Muscle of leg (tissue), 11 donors: ENCODE results near the gene SLC35E2B. TPM values are rescaled to one million over a fixed set of nuclear protein-coding genes. Genes with fewer than 3 reads are reported as not detected.
"Not testable (repeated sequence)": the region's sequence is repeated elsewhere in the genome, so short reads cannot be mapped to it uniquely, and the experiment has no call there.

Experiments used
- DNase-seq: peaks from one replicate; pipeline ENCODE4 v3.0.0; 2013
- H3K27ac ChIP-seq: one replicate; pipeline ENCODE4 v1.5.1; 2013; ENCODE audit warnings: mild to moderate bottlenecking, low read length, control low read depth
- H3K27me3 ChIP-seq: one replicate; pipeline ENCODE4 v1.6.1; 2013; ENCODE audit warnings: low read length; ENCODE audit not compliant: control insufficient read depth, insufficient read depth
- H3K36me3 ChIP-seq: one replicate; pipeline ENCODE4 v1.6.1; 2013; ENCODE audit warnings: low read length; ENCODE audit not compliant: control insufficient read depth, insufficient read depth
- H3K4me1 ChIP-seq: one replicate; pipeline ENCODE4 v1.6.1; 2013; ENCODE audit warnings: low read length; ENCODE audit not compliant: control insufficient read depth, insufficient read depth
- H3K4me3 ChIP-seq: one replicate; pipeline ENCODE4 v1.5.1; 2013; ENCODE audit warnings: low read length, control low read depth
- H3K9me3 ChIP-seq: replicated peaks from 2 replicates; pipeline ENCODE4 v1.6.1; 2013; ENCODE audit warnings: low read depth, low read length; ENCODE audit not compliant: control insufficient read depth
- WGBS: methylation state at CpG from one replicate; pipeline ENCODE4 v1.1.5; 2013; ENCODE audit warnings: missing lambda C conversion rate; ENCODE audit not compliant: insufficient coverage; 5-methylcytosine and 5-hydroxymethylcytosine counted together
- polyA plus RNA-seq, 8 donors: library from polyadenylated mRNA; unstranded; fragments of 120-200 nt; gene quantifications; one replicate each; pipeline versions ENCODE4 v1.2.1 to v1.2.3, GENCODE V29; 2013; ENCODE audit warnings: inconsistent platforms in 1 of 8, low replicate concordance in 1 of 8; ENCODE audit not compliant: insufficient read length in 8 of 8, insufficient read depth in 1 of 8
- total RNA-seq: library from RNA; stranded (reverse); fragments of 120-200 nt; gene quantifications from one replicate; pipeline ENCODE4 v1.2.4, GENCODE V29; 2013

SLC35E2B gene
- total and polyA plus RNA-seq, 9 donors: 27.4 to 56.9 (median 48.1) TPM

DNA sequence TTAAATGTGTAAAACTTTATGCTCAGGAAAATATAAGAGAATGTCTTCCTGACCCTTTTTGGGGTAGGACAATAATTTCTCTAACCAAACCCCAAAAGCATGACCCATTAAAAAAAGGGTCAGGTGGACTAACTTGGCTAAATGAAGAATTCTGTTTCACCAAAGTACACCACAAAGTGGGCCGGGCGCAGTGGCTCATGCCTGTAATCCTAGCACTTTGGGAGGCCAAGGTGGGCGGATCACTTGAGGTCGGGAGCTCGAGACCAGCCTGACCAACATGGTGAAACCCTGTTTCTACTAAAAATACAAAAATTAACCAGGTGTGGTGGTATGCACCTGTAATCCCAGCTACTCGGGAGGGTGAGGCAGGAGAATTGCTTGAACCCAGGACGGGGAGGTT lies 3.1 kb downstream of the SLC35E2B start:
- not testable (repeated sequence) for H3K27ac ChIP-seq, DNase-seq, H3K27me3 ChIP-seq, H3K4me3 ChIP-seq, H3K9me3 ChIP-seq, H3K4me1 ChIP-seq, H3K36me3 ChIP-seq
- WGBS: no CpG with 5 or more reads among the region's 7 CpGs

DNA sequence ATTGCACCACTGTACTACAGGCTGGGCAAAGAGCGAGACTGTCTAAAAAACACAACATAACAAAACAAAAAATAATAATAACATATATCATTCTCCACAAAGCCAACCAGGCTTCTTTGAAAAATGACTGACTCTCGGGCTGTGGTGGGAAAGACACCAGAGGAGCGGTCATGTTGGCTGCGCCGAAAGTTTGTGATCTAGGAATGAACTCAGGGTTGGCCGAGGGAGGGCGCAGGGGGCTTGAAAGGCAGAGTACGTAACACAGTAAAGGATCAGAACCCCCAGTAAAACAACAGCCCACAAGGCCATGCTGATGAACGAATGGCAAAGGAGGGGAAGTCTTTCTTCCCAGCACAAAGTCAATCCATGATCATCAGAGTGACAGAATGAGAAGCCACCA lies 4.7 kb downstream of the SLC35E2B start:
- H3K27ac ChIP-seq: no peak overlapping the region
- 83% methylated on average over 6 of the region's 9 CpGs for WGBS
- H3K27me3 ChIP-seq: no peaks in the 10 kb centered on the region
- peaks cover 18% of the 10 kb centered on the region for H3K36me3 ChIP-seq
- H3K4me3 ChIP-seq: no peak overlapping the region
- no peaks in the 10 kb centered on the region for H3K4me1 ChIP-seq
- DNase-seq: no peak
- no peaks in the 10 kb centered on the region for H3K9me3 ChIP-seq

DNA sequence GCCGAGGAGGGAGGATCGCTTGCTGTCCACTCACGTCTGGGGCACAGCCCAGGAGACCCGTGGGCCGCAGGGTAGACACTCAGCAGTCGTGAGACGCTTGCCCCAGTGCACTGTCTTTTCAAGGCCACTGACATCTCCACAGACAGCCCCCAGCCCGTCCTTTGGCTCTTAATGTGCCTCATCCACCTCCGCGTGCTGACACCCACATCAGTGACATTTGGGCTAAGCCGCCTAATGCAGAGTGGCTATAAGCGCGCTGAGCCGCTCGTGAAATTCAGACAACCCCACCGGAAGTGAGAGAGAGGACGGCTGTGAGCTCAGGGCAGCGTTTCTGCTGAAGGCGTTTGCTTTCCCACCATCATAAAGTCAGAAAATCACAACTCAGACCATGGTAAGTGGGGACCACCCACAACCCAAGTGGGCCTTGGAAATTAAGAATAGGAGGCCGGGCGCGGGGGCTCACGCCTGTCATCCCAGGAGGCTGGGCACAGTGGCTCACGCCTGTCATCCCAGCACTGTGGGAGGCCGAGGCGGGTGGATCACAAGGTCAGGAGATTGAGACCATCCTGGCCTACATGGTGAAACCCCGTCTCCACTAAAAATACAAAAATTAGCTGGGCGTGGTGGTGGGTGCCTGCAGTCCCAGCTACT lies 8.4 kb downstream of the SLC35E2B start:
- no peak for DNase-seq
- no peaks in the 10 kb centered on the region for H3K27me3 ChIP-seq
- no peak overlapping the region for H3K4me3 ChIP-seq
- 79% methylated on average over 17 of the region's 28 CpGs for WGBS
- no peaks in the 10 kb centered on the region for H3K4me1 ChIP-seq
- peaks cover 25% of the 10 kb centered on the region for H3K36me3 ChIP-seq
- H3K27ac ChIP-seq: no peak overlapping the region
- H3K9me3 ChIP-seq: no peaks in the 10 kb centered on the region

DNA sequence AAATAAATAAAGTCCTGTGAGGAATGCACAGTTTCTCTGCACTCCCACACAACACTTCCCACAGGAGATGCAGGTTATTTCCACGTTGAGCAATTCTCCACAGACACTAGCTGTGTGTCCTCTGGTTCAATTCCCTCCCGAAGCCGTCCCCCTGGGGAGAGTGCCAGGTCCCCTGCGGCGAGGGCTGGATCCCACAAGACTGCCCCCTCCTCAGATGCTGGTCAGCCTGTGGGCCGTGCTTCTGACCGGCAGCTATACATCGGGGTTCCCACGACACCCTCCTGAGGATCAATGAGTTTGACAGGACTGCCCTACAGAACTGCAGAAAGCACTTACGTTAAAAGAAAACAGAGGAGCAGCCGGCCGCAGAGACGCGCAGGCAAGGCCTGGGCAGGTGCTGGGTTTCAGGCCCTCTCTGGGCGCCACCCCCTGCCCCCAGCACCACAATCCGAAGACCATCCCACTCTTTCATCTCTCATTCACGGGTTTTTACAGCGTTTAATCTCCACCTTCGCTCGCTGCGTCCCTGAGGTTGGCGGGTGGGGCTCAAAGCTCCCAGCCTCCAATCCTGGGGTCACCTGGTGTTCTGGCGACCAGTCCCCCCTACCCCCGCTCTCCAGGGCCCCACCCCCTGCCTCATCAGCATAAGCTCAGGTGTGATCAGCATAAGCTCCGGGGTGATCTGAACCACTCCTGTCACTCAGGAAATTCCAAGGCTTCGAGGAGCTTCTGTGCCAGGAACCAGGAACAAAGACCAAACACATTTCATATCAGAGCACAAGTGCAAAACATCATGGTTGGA lies 9.3 kb downstream of the SLC35E2B start:
- H3K4me3 ChIP-seq: no peak overlapping the region
- no peaks in the 10 kb centered on the region for H3K27me3 ChIP-seq
- H3K9me3 ChIP-seq: no peaks in the 10 kb centered on the region
- H3K36me3 ChIP-seq: peaks cover 29% of the 10 kb centered on the region
- peaks cover 6% of the 10 kb centered on the region for H3K4me1 ChIP-seq
- H3K27ac ChIP-seq: no peak overlapping the region
- 52% methylated on average over 23 of the region's 26 CpGs for WGBS
- DNase-seq: no peak

DNA sequence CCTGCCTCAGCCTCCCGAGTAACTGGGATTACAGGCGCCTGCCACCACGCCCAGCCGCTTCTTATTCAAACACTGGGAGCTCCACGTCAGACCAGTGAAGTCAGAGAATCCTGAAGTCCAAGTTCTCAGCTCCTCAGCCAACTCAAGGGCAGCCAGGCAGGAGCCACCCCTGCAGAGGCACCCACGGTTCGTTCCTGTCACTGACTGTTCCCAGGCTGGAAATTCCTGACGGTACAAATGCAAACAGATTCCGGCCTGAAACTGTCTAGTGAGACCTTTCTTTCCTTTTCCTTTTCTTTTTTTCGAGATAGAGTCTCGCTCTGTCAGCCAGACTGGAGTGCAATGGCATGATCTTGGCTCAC lies 11.7 kb downstream of the SLC35E2B start:
- peaks cover 14% of the 10 kb centered on the region for H3K4me1 ChIP-seq
- DNase-seq: no peak
- 74% methylated on average over 9 of the region's 11 CpGs for WGBS
- H3K4me3 ChIP-seq: no peak overlapping the region
- H3K27me3 ChIP-seq: no peaks in the 10 kb centered on the region
- H3K36me3 ChIP-seq: peaks cover 24% of the 10 kb centered on the region
- no peak overlapping the region for H3K27ac ChIP-seq
- no peaks in the 10 kb centered on the region for H3K9me3 ChIP-seq

DNA sequence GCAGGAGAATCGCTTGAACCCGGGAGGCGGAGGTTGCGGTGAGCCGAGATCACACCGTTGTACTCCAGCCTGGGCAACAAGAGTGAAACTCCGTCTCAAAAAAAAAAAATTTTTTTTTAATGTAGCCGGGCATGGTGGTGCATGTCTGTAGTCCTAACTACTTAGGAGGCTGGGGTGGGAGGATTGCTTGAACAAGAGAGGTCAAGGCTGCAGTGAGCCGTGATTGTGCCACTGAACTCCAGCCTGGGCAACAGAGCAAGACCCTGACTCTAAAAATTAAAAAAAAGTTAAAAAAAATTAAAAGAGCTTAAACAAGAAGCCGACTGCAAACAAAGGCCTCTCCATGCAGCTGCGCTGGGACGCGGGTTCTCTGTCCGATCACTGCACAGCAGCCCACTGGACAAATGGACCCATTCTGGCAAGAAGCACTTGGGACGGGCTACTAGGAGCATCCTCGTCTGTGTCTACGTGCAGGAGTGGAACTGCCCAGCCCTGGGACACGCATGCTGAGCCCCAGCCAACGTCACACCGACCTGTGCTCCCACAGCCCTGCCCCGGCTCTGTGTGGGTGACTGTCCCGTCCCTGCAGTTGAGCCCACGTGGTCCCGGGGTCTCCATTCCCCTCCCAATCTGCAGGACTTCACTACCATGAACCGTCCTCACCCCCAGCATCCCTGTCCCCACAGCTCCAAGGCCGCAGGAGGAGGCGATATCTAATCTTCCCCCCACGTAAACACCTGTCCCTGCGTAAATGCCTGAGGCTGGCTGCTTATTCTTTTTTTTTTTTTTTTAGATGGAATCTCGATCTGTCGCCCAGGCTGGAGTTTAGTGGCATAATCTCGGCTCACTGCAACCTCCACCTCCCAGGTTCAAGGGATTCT lies 12.3 kb downstream of the SLC35E2B start:
- no peak overlapping the region for H3K4me3 ChIP-seq
- H3K27ac ChIP-seq: no peak overlapping the region
- DNase-seq: no peak
- H3K27me3 ChIP-seq: no peaks in the 10 kb centered on the region
- H3K4me1 ChIP-seq: peaks cover 14% of the 10 kb centered on the region
- 87% methylated on average over 23 of the region's 32 CpGs for WGBS
- peaks cover 24% of the 10 kb centered on the region for H3K36me3 ChIP-seq
- no peaks in the 10 kb centered on the region for H3K9me3 ChIP-seq

DNA sequence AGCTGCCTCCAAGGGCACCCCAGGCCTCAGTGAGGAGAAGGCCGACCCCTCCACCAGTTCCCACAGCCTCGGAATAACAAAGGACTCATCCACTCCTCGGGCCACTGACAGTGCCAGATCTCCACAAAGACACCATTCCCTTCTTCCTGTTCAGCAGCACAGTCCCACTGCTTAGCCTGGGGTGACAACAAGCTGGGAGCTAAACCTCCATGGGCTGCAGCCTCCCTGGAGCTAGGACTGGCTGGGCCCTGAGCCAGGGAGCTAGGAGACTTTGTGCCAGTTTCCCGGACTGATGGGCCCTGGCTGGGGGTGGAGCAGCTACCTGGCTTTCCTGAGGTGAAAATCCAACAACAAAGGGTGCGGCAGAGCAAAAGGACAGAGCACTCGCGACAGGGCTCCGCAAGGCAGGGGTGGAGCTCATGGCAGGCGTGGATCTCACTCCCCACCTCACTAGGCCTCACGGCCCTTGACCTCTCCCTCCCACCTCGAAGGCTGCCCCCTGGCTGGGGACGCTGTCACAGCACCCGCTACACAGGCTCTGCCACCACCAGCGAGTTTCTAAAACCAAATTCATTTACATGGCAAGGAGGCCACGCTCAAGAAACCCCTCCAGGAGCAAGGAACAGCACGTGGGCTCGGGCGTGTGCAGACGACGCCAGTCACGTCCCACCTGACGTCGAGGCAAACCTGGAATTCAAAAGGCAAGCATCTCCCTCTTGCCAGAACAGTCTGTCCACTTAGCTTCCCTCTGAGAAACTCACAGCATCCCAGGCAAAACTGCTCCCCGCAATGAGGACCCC lies 13.8 kb downstream of the SLC35E2B start:
- no peak for DNase-seq
- Histone ChIP-seq H3K27ac (peak overlapping the region; percentile 62), H3K9me3 (no peaks in the 10 kb centered on the region), H3K4me3 (no peak overlapping the region), H3K4me1 (peaks cover 14% of the 10 kb centered on the region), H3K27me3 (no peaks in the 10 kb centered on the region), H3K36me3 (peaks cover 20% of the 10 kb centered on the region)
- 64% methylated on average over 24 of the region's 24 CpGs for WGBS

DNA sequence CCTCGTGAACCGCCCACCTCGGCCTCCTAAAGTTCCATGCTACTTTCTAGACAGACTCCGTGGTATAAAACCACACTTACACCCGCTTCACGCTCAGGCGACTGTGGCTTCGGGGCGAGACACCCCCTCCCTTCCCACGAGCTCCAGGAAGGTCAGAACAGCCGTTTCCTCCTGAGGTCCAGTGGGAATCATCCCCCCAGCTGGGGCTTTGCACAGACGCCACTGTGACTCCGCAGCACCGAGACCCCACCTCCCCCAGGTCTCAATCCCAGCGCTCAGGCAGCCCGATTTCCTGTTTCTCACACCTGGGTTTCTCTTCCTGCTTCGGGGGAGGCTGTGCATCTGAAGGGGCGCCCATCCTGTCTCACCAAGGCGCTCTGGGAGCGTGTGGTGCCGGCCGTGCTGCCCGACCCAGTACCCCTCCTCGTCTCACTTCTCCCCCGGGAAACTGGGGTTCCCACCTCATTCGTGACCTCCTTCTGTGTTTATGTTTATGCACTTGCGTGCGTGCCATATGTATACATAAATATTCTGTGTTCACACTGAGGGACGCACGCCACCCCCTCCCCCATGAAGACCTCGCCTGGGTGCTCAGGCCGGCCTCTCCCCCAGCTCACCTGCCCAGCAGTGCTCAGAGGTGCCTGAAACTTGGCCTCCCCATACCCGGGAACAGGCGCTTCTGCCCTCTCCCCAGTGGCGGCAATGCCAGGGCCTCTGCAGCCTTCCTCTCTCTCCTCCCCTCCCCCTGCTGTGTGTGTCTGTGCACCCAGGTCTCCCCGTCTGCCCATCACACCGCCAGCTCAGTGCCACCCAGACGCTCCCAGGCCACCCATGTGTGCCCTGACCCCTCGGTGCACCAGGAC lies 14.6 kb downstream of the SLC35E2B start:
- Histone ChIP-seq H3K27me3 (no peaks in the 10 kb centered on the region), H3K9me3 (no peaks in the 10 kb centered on the region), H3K4me3 (no peak overlapping the region), H3K4me1 (peaks cover 14% of the 10 kb centered on the region), H3K36me3 (peaks cover 15% of the 10 kb centered on the region), H3K27ac (peak overlapping the region; percentile 62)
- peak; percentile 30 for DNase-seq
- 57% methylated on average over 36 of the region's 39 CpGs for WGBS

DNA sequence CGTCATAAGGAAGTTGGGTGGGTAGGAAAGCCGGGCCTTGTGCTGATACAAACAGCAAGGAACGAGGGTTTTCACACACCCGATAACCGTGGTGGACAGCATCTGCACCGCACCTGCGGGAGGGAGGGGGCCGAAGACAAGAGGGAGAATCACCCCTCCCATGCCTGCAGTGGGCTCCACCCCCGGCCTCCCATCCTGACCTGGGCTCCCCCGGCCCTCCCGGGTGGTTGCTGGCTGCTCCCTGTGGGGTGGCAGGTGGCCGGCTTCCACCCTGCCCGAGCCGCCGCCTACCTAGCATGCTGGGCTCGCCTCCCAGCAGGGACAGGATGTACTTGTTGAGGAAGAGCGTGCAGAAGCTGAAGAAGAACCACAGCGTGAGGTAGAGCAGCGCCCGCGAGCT lies 16.5 kb downstream of the SLC35E2B start:
- H3K27me3 ChIP-seq, DNase-seq, H3K27ac ChIP-seq, H3K9me3 ChIP-seq, H3K4me3 ChIP-seq: not testable (repeated sequence)
- WGBS: no CpG with 5 or more reads among the region's 21 CpGs
- Histone ChIP-seq H3K4me1 (peaks cover 14% of the 10 kb centered on the region), H3K36me3 (peaks cover 17% of the 10 kb centered on the region)
